ENCODE data around the gene PIK3CD. TPM values are rescaled to one million over a fixed set of nuclear protein-coding genes. Genes with fewer than 3 reads are reported as not detected.

PIK3CD gene
- total and polyA plus RNA-seq, 10 of the 15 experiments (the other 5 are each of a cell fraction or from before 2014, with no cell fraction given), result 7.0 to 101 (median 51.1) TPM

DNA sequence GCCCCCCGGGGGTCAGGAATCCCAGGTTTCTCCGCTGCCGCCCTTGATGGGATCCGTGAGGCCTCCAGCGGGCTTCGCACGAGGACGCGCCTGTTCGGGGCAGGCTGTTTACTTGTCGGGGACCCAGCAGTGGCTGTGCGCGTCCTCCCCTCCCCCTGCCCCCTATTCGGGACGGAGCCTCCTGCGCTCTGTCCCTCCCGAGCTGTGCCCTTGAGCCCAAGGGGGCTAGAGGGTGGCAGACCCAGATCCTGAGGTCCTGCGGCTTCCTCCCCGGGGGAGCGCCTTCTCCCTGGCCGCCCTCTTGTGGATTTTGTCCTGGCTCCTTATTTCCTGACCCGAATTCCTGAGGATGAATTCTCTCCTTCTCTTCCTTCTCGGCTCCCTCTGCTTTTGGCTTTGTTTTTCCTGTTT lies 38.4 kb downstream of the PIK3CD start (continued):
- TF ChIP-seq, protein P1, sequence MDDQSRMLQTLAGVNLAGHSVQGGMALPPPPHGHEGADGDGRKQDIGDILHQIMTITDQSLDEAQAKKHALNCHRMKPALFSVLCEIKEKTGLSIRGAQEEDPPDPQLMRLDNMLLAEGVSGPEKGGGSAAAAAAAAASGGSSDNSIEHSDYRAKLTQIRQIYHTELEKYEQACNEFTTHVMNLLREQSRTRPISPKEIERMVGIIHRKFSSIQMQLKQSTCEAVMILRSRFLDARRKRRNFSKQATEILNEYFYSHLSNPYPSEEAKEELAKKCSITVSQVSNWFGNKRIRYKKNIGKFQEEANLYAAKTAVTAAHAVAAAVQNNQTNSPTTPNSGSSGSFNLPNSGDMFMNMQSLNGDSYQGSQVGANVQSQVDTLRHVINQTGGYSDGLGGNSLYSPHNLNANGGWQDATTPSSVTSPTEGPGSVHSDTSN (IDR thresholded peaks at IDR 0.05; ENCODE audit: insufficient replicate concordance, low read depth, low read length), result no peak
- no peak for TF ChIP-seq NFIC (IDR thresholded peaks at IDR 0.05; ENCODE audit: low read depth, low read length)
- TF ChIP-seq TCF7 (IDR thresholded peaks at IDR 0.05; ENCODE audit: borderline replicate concordance), result no peak
- no peak for TF ChIP-seq ZZZ3 (IDR thresholded peaks at IDR 0.05; ENCODE audit: control insufficient read depth, insufficient read length, low read depth)
- TF ChIP-seq BCL11A (IDR thresholded peaks at IDR 0.05; ENCODE audit: low read depth, low read length), result no peak
- TF ChIP-seq, protein P2, sequence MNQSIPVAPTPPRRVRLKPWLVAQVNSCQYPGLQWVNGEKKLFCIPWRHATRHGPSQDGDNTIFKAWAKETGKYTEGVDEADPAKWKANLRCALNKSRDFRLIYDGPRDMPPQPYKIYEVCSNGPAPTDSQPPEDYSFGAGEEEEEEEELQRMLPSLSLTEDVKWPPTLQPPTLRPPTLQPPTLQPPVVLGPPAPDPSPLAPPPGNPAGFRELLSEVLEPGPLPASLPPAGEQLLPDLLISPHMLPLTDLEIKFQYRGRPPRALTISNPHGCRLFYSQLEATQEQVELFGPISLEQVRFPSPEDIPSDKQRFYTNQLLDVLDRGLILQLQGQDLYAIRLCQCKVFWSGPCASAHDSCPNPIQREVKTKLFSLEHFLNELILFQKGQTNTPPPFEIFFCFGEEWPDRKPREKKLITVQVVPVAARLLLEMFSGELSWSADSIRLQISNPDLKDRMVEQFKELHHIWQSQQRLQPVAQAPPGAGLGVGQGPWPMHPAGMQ (IDR thresholded peaks at IDR 0.05; ENCODE audit: borderline replicate concordance), result no peak
- TF ChIP-seq POLR2A (IDR thresholded peaks at IDR 0.05; ENCODE audit: low read depth, low read length), result no peak
- TF ChIP-seq POU2F2 (IDR thresholded peaks at IDR 0.05; ENCODE audit: borderline replicate concordance, low read depth, low read length), result no peak

- CTCF ChIA-PET, result interaction anchor here (0.6 to 1.4 kb wide), 4 partner anchors 38 to 173 kb away, joined by 3 to 6 read pairs (median 4); no protein-coding TSS in a partner anchor
- Histone ChIP-seq H3K4me3 (no peak overlapping the region), H3K9me3 (replicated peaks; ENCODE audit: control insufficient read depth, insufficient read depth, low read length) (no peaks in the 10 kb centered on the region), H2AFZ (ENCODE audit: control insufficient read depth, low read depth, low read length) (no peak overlapping the region), H3K4me2 (ENCODE audit: control insufficient read depth, insufficient read depth) (no peak overlapping the region), H3K36me3 (ENCODE audit: control insufficient read depth in 2 of 2, insufficient read depth in 2 of 2, low read length in 1 of 2) (peaks cover 16 to 26% of the 10 kb centered on the region in 2 experiments), H3K9ac (ENCODE audit: control insufficient read depth, insufficient read depth, low read length) (no peak overlapping the region), H3K79me2 (ENCODE audit: control insufficient read depth, insufficient read depth, low read length) (peaks cover 84% of the 10 kb centered on the region), H3K27ac (ENCODE audit: control insufficient read depth, insufficient read depth) (no peak overlapping the region), H4K20me1 (ENCODE audit: control insufficient read depth, insufficient read depth) (peaks cover 2% of the 10 kb centered on the region; the same call in 1 of the 2 replicates), H3K4me1 (ENCODE audit: control insufficient read depth, insufficient read depth, low read length) (peaks cover 24% of the 10 kb centered on the region), H3K27me3 (replicated peaks in 1 of 2; ENCODE audit: control insufficient read depth in 2 of 2, insufficient read depth in 2 of 2, low read length in 1 of 2) (no peaks in the 10 kb centered on the region)
- no peak for DNase-seq (ENCODE audit: low read depth, low spot score)
- intact Hi-C loops (cut with micrococcal nuclease; ENCODE audit: unreplicated experiment), result no loop called here
- 86% methylated on average over 14 of the region's 14 CpGs for WGBS (ENCODE audit: insufficient coverage, insufficient replicate concordance, low lambda C conversion rate, missing lambda C conversion rate)
- RAD21 ChIA-PET (ENCODE audit: unreplicated experiment), result interaction anchor here (0.8 to 3.0 kb wide), 2 partner anchors 61 to 171 kb away, joined by 3 to 8 read pairs; no protein-coding TSS in a partner anchor
- FAIRE-seq, result no peak
- POLR2A ChIA-PET, result interaction anchor here (0.9 kb wide), 1 partner anchor 15 kb away, joined by 4 read pairs; no protein-coding TSS in a partner anchor
- SMC1A ChIA-PET (ENCODE audit: uncharacterized antibody, unreplicated experiment), result interaction anchor here (1.0 to 1.1 kb wide), 2 partner anchors 22 to 62 kb away, joined by 3 read pairs; no protein-coding TSS in a partner anchor
- TF ChIP-seq EZH2 (IDR thresholded peaks at IDR 0.05; ENCODE audit: borderline replicate concordance, control insufficient read depth, low read depth, low read length) (no peak), POLR2A (IDR thresholded peaks at IDR 0.05; ENCODE audit: low read depth, low read length) (no peak), ASH2L (IDR thresholded peaks at IDR 0.05; ENCODE audit: borderline replicate concordance, low read depth) (no peak), CREM (IDR thresholded peaks at IDR 0.05; ENCODE audit: low read depth) (no peak), CBX3 (IDR thresholded peaks at IDR 0.05; ENCODE audit: borderline replicate concordance, low read depth) (no peak)
- TF ChIP-seq, protein P3, sequence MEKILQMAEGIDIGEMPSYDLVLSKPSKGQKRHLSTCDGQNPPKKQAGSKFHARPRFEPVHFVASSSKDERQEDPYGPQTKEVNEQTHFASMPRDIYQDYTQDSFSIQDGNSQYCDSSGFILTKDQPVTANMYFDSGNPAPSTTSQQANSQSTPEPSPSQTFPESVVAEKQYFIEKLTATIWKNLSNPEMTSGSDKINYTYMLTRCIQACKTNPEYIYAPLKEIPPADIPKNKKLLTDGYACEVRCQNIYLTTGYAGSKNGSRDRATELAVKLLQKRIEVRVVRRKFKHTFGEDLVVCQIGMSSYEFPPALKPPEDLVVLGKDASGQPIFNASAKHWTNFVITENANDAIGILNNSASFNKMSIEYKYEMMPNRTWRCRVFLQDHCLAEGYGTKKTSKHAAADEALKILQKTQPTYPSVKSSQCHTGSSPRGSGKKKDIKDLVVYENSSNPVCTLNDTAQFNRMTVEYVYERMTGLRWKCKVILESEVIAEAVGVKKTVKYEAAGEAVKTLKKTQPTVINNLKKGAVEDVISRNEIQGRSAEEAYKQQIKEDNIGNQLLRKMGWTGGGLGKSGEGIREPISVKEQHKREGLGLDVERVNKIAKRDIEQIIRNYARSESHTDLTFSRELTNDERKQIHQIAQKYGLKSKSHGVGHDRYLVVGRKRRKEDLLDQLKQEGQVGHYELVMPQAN (conservative IDR thresholded peaks at IDR 0.05), result no peak
- no TSS peak for BruUV-seq (replicated peaks)
- in situ Hi-C loops (cut with MboI), result no loop called here
- ATAC-seq, result no peak
These were observed 39.0 kb downstream of the PIK3CD start for GRCh38 chr1:9690440-9691107.
